ENCODE measurements around the gene PSMD13.

DNA sequence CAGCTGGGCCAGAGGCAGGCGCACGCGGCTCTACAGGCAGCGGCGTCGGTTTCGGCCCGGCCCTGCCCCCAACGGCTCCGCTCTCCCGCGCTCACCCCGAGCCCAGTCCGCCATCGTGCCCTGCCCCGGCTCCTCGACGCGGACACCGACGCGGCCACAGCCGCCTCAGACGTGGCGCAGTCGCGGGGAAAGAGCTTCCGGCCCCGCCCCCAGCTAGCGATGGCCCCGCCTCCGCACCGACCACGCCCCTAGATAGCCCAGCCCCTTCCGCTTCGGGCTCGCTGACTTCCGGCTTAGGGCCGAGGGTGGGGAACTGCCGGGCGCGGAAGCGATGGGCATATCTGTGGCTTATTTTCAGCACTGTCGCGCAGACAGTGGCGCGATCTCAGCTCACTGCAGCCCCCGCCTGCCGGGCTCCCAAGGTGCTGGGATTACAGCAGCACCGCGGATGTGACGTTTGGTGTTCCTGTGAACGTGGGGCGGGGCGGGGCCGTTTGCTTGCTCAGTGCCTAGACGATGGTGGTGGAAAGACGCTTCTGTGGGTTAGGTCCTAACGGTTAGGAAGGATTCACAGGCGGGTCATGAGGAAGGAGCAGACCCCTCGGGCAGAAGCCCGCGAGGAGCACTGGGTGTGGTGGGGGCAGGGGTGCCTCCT lies 29.4 kb upstream of the PSMD13 start, which contains the start of the genes BET1L and RIC8A:
- TF ChIP-seq YY1 (IDR thresholded peaks at IDR 0.05; ENCODE audit: insufficient read depth, insufficient read length) (no peak), SUZ12 (IDR thresholded peaks at IDR 0.05; ENCODE audit: extremely low read depth, insufficient read depth, insufficient read length) (no peak)

Measured in NT2/D1 (cell line).